GOT3 (cell line): ENCODE measurements around the gene RFX2.

Source experiments
- DNase-seq: peaks from one replicate; lab custom pipeline; 2025; ENCODE audit warnings: mixed read lengths; lab: John Stamatoyannopoulos, UW

Gene RFX2

GRCh38 chr19:6059988-6060599, 50.2 kb downstream of the RFX2 start:
- DNase-seq: no peak

GRCh38 chr19:6059396-6059947, 50.8 kb downstream of the RFX2 start:
- DNase-seq: no peak

- no peak for DNase-seq
Measured at GRCh38 chr19:6058518-6059201, 51.6 kb downstream of the RFX2 start.

- no peak for DNase-seq
Measured at GRCh38 chr19:6057651-6058517, 52.4 kb downstream of the RFX2 start.

- DNase-seq: peak; percentile 64
Measured at GRCh38 chr19:6056801-6057650, 53.3 kb downstream of the RFX2 start.

GRCh38 chr19:6056282-6056741, 54.0 kb downstream of the RFX2 start:
- DNase-seq: no peak

- DNase-seq: no peak
Measured at GRCh38 chr19:6055013-6055795, 55.1 kb downstream of the RFX2 start.

GRCh38 chr19:6048793-6049405, 61.4 kb downstream of the RFX2 start:
- DNase-seq: no peak

- DNase-seq: no peak
Measured at GRCh38 chr19:6048348-6048747, 62.0 kb downstream of the RFX2 start.

- DNase-seq: no peak
Measured at GRCh38 chr19:6047741-6048251, 62.5 kb downstream of the RFX2 start.

- DNase-seq: no peak
Measured at GRCh38 chr19:6047256-6047655, 63.0 kb downstream of the RFX2 start.

- no peak for DNase-seq
Measured at GRCh38 chr19:6045108-6045507, 65.2 kb downstream of the RFX2 start.

- no peak for DNase-seq
Measured at GRCh38 chr19:6044056-6044805, 66.1 kb downstream of the RFX2 start.

GRCh38 chr19:6042776-6043726, 67.2 kb downstream of the RFX2 start:
- DNase-seq: no peak

- no peak for DNase-seq
Measured at GRCh38 chr19:6041991-6042481, 68.3 kb downstream of the RFX2 start.

- no peak for DNase-seq
Measured at GRCh38 chr19:6041071-6041470, 69.2 kb downstream of the RFX2 start.

GRCh38 chr19:6039566-6040225, 70.6 kb downstream of the RFX2 start:
- peak; percentile 69 for DNase-seq
